A549 (cell line): ENCODE data around the gene UROC1. TPM values are rescaled to one million over a fixed set of nuclear protein-coding genes. Genes with fewer than 3 reads are reported as not detected.

Source experiments
- ATAC-seq, 2 experiments: fragments of 200-7000 bp in 1 of 2; fragments of >200 bp in 1 of 2; cut with Nextera tagmentation in 1 of 2; cut with Tn5 transposase in 1 of 2; 3 replicates each; pipeline versions ENCODE4 v1.8.0 to v1.9.1; 2018 to 2020; ENCODE audit warnings: mild to moderate bottlenecking in 1 of 2, moderate library complexity in 1 of 2
- CTCF ChIA-PET: fragments of 300-600 bp; sonication (Branson Sonifier 250); formaldehyde crosslinking; extraction: SDS; loops from one replicate; lab custom pipeline; 2021; ENCODE audit warnings: antibody characterized with exemption, inconsistent platforms; lab: Yijun Ruan, JAX
- POLR2A ChIA-PET: fragments of 350-600 bp; formaldehyde crosslinking; extraction: SDS; loops from one replicate; lab custom pipeline; 2021; ENCODE audit warnings: antibody characterized with exemption, inconsistent platforms; lab: Yijun Ruan, JAX
- DNase-seq, 2 experiments: peaks; one replicate each; pipeline versions ENCODE4 v3.0.0 to v3.0.0-alpha.2; 2011 to 2016; ENCODE audit warnings: low read depth in 1 of 2, low spot score in 1 of 2
- FAIRE-seq: peaks from 2 replicates; lab custom pipeline; 2011; peaks lifted over from hg19 to GRCh38; lab: Jason Lieb, UNC
- H3K27ac ChIP-seq, 2 experiments: fragments of >200 bp; sonication (Bioruptor Twin); formaldehyde crosslinking; 3 replicates each; pipeline ENCODE4 v1.5.1; 2016 to 2017
- H3K4me1 ChIP-seq: fragments of >200 bp; sonication (Bioruptor Twin); formaldehyde crosslinking; 3 replicates; pipeline ENCODE4 v1.6.1; 2016
- H3K4me2 ChIP-seq: fragments of >200 bp; sonication (Bioruptor Twin); formaldehyde crosslinking; 3 replicates; pipeline ENCODE4 v1.6.1; 2016
- H3K4me3 ChIP-seq: fragments of >200 bp; sonication (Bioruptor Twin); formaldehyde crosslinking; 3 replicates; pipeline ENCODE4 v1.5.1; 2016
- H3K9me3 ChIP-seq: fragments of >200 bp; sonication (Bioruptor Twin); formaldehyde crosslinking; 3 replicates; pipeline ENCODE4 v1.6.1; 2016
- BHLHE40 ChIP-seq: IDR thresholded peaks from 2 replicates; pipeline ENCODE4 v1.6.1; 2012; ENCODE audit warnings: low read depth, low read length, inconsistent platforms
- CBX2 ChIP-seq: fragments of 200-600 bp; sonication (generic); IDR thresholded peaks from 2 replicates; pipeline ENCODE4 v1.6.1; 2016; ENCODE audit warnings: low read depth, mild to moderate bottlenecking, borderline replicate concordance
- CBX8 ChIP-seq: fragments of 200-600 bp; sonication (generic); IDR thresholded peaks from 2 replicates; pipeline ENCODE4 v1.6.1; 2016
- CHD4 ChIP-seq: fragments of 200-600 bp; sonication (generic); IDR thresholded peaks from 2 replicates; pipeline ENCODE4 v1.6.1; 2016; ENCODE audit warnings: antibody characterized with exemption, mild to moderate bottlenecking, borderline replicate concordance
- HOXA7 ChIP-seq: fragments of 250-450 bp; sonication (Bioruptor Pico); IDR thresholded peaks from 2 replicates; pipeline ENCODE4 v1.5.0; 2020; ENCODE audit warnings: mild to moderate bottlenecking, moderate library complexity
- HOXB5 ChIP-seq: fragments of 250-450 bp; sonication (Bioruptor Pico); IDR thresholded peaks from 2 replicates; pipeline ENCODE4 v1.5.0; 2020; ENCODE audit warnings: mild to moderate bottlenecking, moderate library complexity
- JUN ChIP-seq, 2 experiments: fragments of >200 bp; sonication (Bioruptor Twin); formaldehyde crosslinking; IDR thresholded peaks; 2 replicates in 1 of 2; 3 replicates in 1 of 2; pipeline ENCODE4 v1.6.1; 2016 to 2017
- JUNB ChIP-seq: fragments of >200 bp; sonication (Bioruptor Twin); formaldehyde crosslinking; IDR thresholded peaks from 2 replicates; pipeline ENCODE4 v1.6.1; 2016
- KDM1A ChIP-seq: fragments of 200-600 bp; sonication (generic); IDR thresholded peaks from 2 replicates; pipeline ENCODE4 v1.6.1; 2016; ENCODE audit warnings: low read depth, mild to moderate bottlenecking
- KDM5A ChIP-seq: fragments of 200-600 bp; sonication (generic); IDR thresholded peaks from 2 replicates; pipeline ENCODE4 v1.6.1; 2016; ENCODE audit warnings: antibody characterized with exemption, mild to moderate bottlenecking
- MAFK ChIP-seq: fragments of 450-650 bp; IDR thresholded peaks from 2 replicates; pipeline ENCODE4 v1.6.1; 2014; ENCODE audit not compliant: partially characterized antibody
- NFE2L2 ChIP-seq: fragments of 150-350 bp; conservative IDR thresholded peaks from 2 replicates; pipeline ENCODE4 v1.6.1; 2014; ENCODE audit warnings: low read length
- NPAS2 ChIP-seq: fragments of 250-450 bp; sonication (Bioruptor Pico); IDR thresholded peaks from 2 replicates; pipeline ENCODE4 v1.8.0; 2022; ENCODE audit warnings: mild to moderate bottlenecking, moderate library complexity, borderline replicate concordance
- NR3C1 ChIP-seq: fragments of >200 bp; sonication (Bioruptor Twin); formaldehyde crosslinking; IDR thresholded peaks from 3 replicates; pipeline ENCODE4 v1.6.1; 2017
- POLR2AphosphoS2 ChIP-seq: conservative IDR thresholded peaks from 2 replicates; pipeline ENCODE4 v1.6.1; 2012; ENCODE audit warnings: low read length, improper control_type of control experiment, inconsistent platforms
- SREBF2 ChIP-seq: fragments of 450-650 bp; IDR thresholded peaks from 2 replicates; pipeline ENCODE4 v1.6.1; 2014; ENCODE audit warnings: mild to moderate bottlenecking, moderate library complexity
- TP53 ChIP-seq: fragments of 250-450 bp; sonication (Bioruptor Pico); IDR thresholded peaks from 2 replicates; pipeline ENCODE4 v1.5.0; 2021; ENCODE audit warnings: mild to moderate bottlenecking, moderate library complexity
- ZNF302 ChIP-seq: fragments of 250-450 bp; sonication (Bioruptor Pico); IDR thresholded peaks from 2 replicates; pipeline ENCODE4 v1.9.0; 2021; ENCODE audit warnings: inconsistent platforms, mild to moderate bottlenecking, moderate library complexity
- WGBS: methylation state at CpG from one replicate; pipeline ENCODE4 v1.1.6; 2017; ENCODE audit errors: missing lambda C conversion rate; 5-methylcytosine and 5-hydroxymethylcytosine counted together
- polyA plus RNA-seq, 4 experiments: library from polyadenylated mRNA; depleted of rRNA in 3 of 4; stranded (reverse); fragments of >200 nt; fragmentation: RNase III in 1 of 4; extraction: RNeasy Plus Mini Kit Qiagen cat#74134 plus additional on column Dnase treatment in 1 of 4; gene quantifications; 2 replicates in 3 of 4; 3 replicates in 1 of 4; pipeline ENCODE4 v1.2.3, GENCODE V29; 2011 to 2017
- TF ChIP-seq, protein P1 (sequence below): IDR thresholded peaks from 2 replicates; pipeline ENCODE4 v1.6.1; 2012; ENCODE audit warnings: low read depth, borderline replicate concordance
- TF ChIP-seq, protein P2 (sequence below): fragments of >200 bp; sonication (Bioruptor Twin); formaldehyde crosslinking; IDR thresholded peaks from 3 replicates; pipeline ENCODE4 v1.6.1; 2016
- TF ChIP-seq, protein P3 (sequence below): fragments of 450-650 bp; IDR thresholded peaks from 2 replicates; pipeline ENCODE4 v1.6.1; 2014; ENCODE audit warnings: antibody characterized with exemption
- TF ChIP-seq, protein P4 (sequence below): fragments of 150-350 bp; IDR thresholded peaks from 2 replicates; pipeline ENCODE4 v1.6.1; 2014; ENCODE audit warnings: low read depth, mild to moderate bottlenecking, low read length
- TF ChIP-seq, protein P5 (sequence below): IDR thresholded peaks from 2 replicates; pipeline ENCODE4 v1.6.1; 2012
- TF ChIP-seq, protein P6 (sequence below): fragments of 250-450 bp; sonication (Bioruptor Pico); IDR thresholded peaks from 2 replicates; pipeline ENCODE4 v1.5.0; 2020; ENCODE audit warnings: low read depth, mild to moderate bottlenecking, moderate library complexity
- TF ChIP-seq, protein P7 (sequence below): fragments of 200-600 bp; sonication (generic); IDR thresholded peaks from 2 replicates; pipeline ENCODE4 v1.6.1; 2016; ENCODE audit warnings: antibody characterized with exemption, mild to moderate bottlenecking, moderate library complexity
- TF ChIP-seq, protein P8 (sequence below): IDR thresholded peaks from 2 replicates; pipeline ENCODE4 v1.6.1; 2012

Gene UROC1
- polyA plus RNA-seq, 2 of the 4 experiments (the other 2 are of a cell fraction) = not detected

DNA sequence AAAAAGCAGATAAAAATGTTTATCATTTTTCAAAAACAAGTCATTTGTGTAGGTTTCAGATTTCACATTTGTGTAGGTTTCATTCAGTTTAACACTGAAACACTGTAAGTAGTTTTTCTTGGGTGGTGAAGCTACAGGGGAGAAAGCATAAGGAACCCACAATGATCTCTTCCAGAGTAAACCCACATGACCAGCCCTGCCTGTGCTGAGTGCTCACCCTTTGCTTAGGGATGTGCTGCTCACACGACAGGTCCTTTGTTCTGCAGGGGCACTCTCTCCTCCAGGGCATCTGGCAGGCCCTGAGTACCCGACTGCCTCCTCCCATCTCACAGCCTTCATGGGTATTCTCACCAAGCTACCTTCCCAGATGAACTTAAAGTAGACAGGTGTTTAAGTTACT, 70.8 kb downstream of the UROC1 start:
- no peak for DNase-seq
- WGBS = 94% methylated on average over 2 of the region's 2 CpGs
- no peak for TF ChIP-seq POLR2AphosphoS2
- TF ChIP-seq HOXB5 (CRISPR knock-in tag) = no peak
- no peak for TF ChIP-seq JUN (IDR thresholded peaks at IDR 0.05)
- no peak for TF ChIP-seq NPAS2
- TF ChIP-seq CBX8 = no peak
- no peak for TF ChIP-seq JUNB
- no peak for TF ChIP-seq TP53 (CRISPR knock-in tag)
- TF ChIP-seq, protein P1, sequence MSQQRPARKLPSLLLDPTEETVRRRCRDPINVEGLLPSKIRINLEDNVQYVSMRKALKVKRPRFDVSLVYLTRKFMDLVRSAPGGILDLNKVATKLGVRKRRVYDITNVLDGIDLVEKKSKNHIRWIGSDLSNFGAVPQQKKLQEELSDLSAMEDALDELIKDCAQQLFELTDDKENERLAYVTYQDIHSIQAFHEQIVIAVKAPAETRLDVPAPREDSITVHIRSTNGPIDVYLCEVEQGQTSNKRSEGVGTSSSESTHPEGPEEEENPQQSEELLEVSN = no peak
- TF ChIP-seq SREBF2 = no peak
- TF ChIP-seq, all 56 proteins: peak for 0
- Histone ChIP-seq H3K4me1 (no peaks in the 10 kb centered on the region), H3K27ac (no peak overlapping the region), H3K9me3 (no peaks in the 10 kb centered on the region), H3K4me3 (no peak overlapping the region), H3K4me2 (no peak overlapping the region)
- FAIRE-seq (no peak), ATAC-seq (no peak)
- ChIA-PET CTCF (interaction anchor here (1.3 kb wide), 1 partner anchor 9 kb away, joined by 4 read pairs; no protein-coding TSS in a partner anchor), POLR2A (no interaction called here)

DNA sequence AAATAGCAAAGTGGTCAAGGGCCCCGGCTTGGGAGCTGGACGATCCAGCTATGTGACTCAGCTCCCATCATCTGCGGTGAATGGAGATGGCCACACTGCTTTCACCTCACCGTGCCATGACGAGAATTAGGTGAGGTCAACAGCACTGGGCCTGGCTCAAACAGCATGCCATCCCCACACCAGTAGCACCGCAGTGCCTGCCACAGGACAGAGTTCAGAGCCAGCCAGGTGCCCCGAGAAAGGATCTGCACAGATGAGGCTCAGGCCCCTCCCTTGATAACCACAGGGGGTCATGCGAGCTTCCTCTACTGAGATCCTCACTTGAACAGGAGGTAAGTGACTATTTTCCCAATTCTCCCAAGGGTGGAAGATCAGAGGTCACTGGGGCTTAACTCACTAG, 71.3 kb downstream of the UROC1 start:
- DNase-seq (no peak), FAIRE-seq (no peak), ATAC-seq (no peak)
- no peak overlapping the region for H3K4me3 ChIP-seq
- no peak overlapping the region for H3K4me2 ChIP-seq
- no peaks in the 10 kb centered on the region for H3K4me1 ChIP-seq
- H3K9me3 ChIP-seq = no peaks in the 10 kb centered on the region
- TF ChIP-seq ZNF302 (no peak), KDM5A (no peak), CHD4 (no peak), CBX2 (no peak), NFE2L2 (no peak), HOXA7 (CRISPR knock-in tag) (no peak), NR3C1 (no peak), BHLHE40 (no peak), KDM1A (no peak), MAFK (no peak)
- TF ChIP-seq, protein P2, sequence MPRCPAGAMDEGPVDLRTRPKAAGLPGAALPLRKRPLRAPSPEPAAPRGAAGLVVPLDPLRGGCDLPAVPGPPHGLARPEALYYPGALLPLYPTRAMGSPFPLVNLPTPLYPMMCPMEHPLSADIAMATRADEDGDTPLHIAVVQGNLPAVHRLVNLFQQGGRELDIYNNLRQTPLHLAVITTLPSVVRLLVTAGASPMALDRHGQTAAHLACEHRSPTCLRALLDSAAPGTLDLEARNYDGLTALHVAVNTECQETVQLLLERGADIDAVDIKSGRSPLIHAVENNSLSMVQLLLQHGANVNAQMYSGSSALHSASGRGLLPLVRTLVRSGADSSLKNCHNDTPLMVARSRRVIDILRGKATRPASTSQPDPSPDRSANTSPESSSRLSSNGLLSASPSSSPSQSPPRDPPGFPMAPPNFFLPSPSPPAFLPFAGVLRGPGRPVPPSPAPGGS = no peak
- TF ChIP-seq, protein P3, sequence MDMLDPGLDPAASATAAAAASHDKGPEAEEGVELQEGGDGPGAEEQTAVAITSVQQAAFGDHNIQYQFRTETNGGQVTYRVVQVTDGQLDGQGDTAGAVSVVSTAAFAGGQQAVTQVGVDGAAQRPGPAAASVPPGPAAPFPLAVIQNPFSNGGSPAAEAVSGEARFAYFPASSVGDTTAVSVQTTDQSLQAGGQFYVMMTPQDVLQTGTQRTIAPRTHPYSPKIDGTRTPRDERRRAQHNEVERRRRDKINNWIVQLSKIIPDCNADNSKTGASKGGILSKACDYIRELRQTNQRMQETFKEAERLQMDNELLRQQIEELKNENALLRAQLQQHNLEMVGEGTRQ = no peak
- TF ChIP-seq, protein P4, sequence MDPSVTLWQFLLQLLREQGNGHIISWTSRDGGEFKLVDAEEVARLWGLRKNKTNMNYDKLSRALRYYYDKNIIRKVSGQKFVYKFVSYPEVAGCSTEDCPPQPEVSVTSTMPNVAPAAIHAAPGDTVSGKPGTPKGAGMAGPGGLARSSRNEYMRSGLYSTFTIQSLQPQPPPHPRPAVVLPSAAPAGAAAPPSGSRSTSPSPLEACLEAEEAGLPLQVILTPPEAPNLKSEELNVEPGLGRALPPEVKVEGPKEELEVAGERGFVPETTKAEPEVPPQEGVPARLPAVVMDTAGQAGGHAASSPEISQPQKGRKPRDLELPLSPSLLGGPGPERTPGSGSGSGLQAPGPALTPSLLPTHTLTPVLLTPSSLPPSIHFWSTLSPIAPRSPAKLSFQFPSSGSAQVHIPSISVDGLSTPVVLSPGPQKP = no peak
- TF ChIP-seq, protein P5, sequence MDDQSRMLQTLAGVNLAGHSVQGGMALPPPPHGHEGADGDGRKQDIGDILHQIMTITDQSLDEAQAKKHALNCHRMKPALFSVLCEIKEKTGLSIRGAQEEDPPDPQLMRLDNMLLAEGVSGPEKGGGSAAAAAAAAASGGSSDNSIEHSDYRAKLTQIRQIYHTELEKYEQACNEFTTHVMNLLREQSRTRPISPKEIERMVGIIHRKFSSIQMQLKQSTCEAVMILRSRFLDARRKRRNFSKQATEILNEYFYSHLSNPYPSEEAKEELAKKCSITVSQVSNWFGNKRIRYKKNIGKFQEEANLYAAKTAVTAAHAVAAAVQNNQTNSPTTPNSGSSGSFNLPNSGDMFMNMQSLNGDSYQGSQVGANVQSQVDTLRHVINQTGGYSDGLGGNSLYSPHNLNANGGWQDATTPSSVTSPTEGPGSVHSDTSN = no peak
- TF ChIP-seq, protein P1 = no peak
- TF ChIP-seq, protein P6, sequence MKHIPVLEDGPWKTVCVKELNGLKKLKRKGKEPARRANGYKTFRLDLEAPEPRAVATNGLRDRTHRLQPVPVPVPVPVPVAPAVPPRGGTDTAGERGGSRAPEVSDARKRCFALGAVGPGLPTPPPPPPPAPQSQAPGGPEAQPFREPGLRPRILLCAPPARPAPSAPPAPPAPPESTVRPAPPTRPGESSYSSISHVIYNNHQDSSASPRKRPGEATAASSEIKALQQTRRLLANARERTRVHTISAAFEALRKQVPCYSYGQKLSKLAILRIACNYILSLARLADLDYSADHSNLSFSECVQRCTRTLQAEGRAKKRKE (CRISPR knock-in tag) = no peak
- TF ChIP-seq, protein P7, sequence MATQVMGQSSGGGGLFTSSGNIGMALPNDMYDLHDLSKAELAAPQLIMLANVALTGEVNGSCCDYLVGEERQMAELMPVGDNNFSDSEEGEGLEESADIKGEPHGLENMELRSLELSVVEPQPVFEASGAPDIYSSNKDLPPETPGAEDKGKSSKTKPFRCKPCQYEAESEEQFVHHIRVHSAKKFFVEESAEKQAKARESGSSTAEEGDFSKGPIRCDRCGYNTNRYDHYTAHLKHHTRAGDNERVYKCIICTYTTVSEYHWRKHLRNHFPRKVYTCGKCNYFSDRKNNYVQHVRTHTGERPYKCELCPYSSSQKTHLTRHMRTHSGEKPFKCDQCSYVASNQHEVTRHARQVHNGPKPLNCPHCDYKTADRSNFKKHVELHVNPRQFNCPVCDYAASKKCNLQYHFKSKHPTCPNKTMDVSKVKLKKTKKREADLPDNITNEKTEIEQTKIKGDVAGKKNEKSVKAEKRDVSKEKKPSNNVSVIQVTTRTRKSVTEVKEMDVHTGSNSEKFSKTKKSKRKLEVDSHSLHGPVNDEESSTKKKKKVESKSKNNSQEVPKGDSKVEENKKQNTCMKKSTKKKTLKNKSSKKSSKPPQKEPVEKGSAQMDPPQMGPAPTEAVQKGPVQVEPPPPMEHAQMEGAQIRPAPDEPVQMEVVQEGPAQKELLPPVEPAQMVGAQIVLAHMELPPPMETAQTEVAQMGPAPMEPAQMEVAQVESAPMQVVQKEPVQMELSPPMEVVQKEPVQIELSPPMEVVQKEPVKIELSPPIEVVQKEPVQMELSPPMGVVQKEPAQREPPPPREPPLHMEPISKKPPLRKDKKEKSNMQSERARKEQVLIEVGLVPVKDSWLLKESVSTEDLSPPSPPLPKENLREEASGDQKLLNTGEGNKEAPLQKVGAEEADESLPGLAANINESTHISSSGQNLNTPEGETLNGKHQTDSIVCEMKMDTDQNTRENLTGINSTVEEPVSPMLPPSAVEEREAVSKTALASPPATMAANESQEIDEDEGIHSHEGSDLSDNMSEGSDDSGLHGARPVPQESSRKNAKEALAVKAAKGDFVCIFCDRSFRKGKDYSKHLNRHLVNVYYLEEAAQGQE = no peak
- TF ChIP-seq, protein P8, sequence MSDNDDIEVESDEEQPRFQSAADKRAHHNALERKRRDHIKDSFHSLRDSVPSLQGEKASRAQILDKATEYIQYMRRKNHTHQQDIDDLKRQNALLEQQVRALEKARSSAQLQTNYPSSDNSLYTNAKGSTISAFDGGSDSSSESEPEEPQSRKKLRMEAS = no peak
- TF ChIP-seq, all 56 proteins: peak for 0
- ChIA-PET CTCF (no interaction called here), POLR2A (no interaction called here)
- H3K27ac ChIP-seq = no peak overlapping the region
- WGBS = 92% methylated on average over 7 of the region's 8 CpGs
